ENCODE results near the gene KLHDC10. TPM values are rescaled to one million over a fixed set of nuclear protein-coding genes. Genes with fewer than 3 reads are reported as not detected.
"Not testable (repeated sequence)": the region's sequence is repeated elsewhere in the genome, so short reads cannot be mapped to it uniquely, and the experiment has no call there.

Gene KLHDC10
- total and polyA plus RNA-seq, 2 donors from 2014 or later: 15.7 to 38.9 TPM

GRCh38 chr7:130112662-130113425 is 42.5 kb downstream of the KLHDC10 start:
- TF ChIP-seq, protein P1, sequence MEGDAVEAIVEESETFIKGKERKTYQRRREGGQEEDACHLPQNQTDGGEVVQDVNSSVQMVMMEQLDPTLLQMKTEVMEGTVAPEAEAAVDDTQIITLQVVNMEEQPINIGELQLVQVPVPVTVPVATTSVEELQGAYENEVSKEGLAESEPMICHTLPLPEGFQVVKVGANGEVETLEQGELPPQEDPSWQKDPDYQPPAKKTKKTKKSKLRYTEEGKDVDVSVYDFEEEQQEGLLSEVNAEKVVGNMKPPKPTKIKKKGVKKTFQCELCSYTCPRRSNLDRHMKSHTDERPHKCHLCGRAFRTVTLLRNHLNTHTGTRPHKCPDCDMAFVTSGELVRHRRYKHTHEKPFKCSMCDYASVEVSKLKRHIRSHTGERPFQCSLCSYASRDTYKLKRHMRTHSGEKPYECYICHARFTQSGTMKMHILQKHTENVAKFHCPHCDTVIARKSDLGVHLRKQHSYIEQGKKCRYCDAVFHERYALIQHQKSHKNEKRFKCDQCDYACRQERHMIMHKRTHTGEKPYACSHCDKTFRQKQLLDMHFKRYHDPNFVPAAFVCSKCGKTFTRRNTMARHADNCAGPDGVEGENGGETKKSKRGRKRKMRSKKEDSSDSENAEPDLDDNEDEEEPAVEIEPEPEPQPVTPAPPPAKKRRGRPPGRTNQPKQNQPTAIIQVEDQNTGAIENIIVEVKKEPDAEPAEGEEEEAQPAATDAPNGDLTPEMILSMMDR (IDR thresholded peaks at IDR 0.05; ENCODE audit: borderline replicate concordance, extremely low read depth, insufficient read depth): no peak
- H3K4me1 ChIP-seq (ENCODE audit: control insufficient read depth in 2 of 3, insufficient read depth in 2 of 3, low read depth in 1 of 3, low read length in 3 of 3): no peaks in the 10 kb centered on the region
- intact Hi-C loops (cut with DNase I): no loop called here
- DNase-seq (no peak), FAIRE-seq (no peak)
- H3K27me3 ChIP-seq (ENCODE audit: control insufficient read depth, insufficient read depth, low read length): no peaks in the 10 kb centered on the region
- no peak overlapping the region for H3K4me3 ChIP-seq (ENCODE audit: low read length in 3 of 3)
- no peaks in the 10 kb centered on the region for H3K9me3 ChIP-seq (ENCODE audit: control insufficient read depth in 2 of 3, insufficient read depth in 1 of 3, low read length in 3 of 3)
- peaks cover 0 to 2% (median 0%) of the 10 kb centered on the region in 3 donors for H3K36me3 ChIP-seq (ENCODE audit: control insufficient read depth in 2 of 3, insufficient read depth in 3 of 3, low read length in 3 of 3)
- H3K27ac ChIP-seq (ENCODE audit: low read depth in 2 of 2, low read length in 2 of 2): no peak overlapping the region
- no peak overlapping the region for H3K9ac ChIP-seq (ENCODE audit: low read length in 3 of 3)

GRCh38 chr7:130113426-130113805 is 43.1 kb downstream of the KLHDC10 start:
- FAIRE-seq; intact Hi-C loops (cut with DNase I); H3K9ac ChIP-seq (ENCODE audit: low read length in 3 of 3); H3K9me3 ChIP-seq (ENCODE audit: control insufficient read depth in 2 of 3, insufficient read depth in 1 of 3, low read length in 3 of 3); H3K4me3 ChIP-seq (ENCODE audit: low read length in 3 of 3); H3K4me1 ChIP-seq (ENCODE audit: control insufficient read depth in 2 of 3, insufficient read depth in 2 of 3, low read depth in 1 of 3, low read length in 3 of 3); H3K36me3 ChIP-seq (ENCODE audit: control insufficient read depth in 2 of 3, insufficient read depth in 3 of 3, low read length in 3 of 3); H3K27me3 ChIP-seq (ENCODE audit: control insufficient read depth, insufficient read depth, low read length); DNase-seq: not testable (repeated sequence)
- peak overlapping the region in 1 of 2 donors; percentile 1 for H3K27ac ChIP-seq (ENCODE audit: low read depth in 2 of 2, low read length in 2 of 2)

- peaks cover 0 to 2% (median 0%) of the 10 kb centered on the region in 3 donors for H3K36me3 ChIP-seq (ENCODE audit: control insufficient read depth in 2 of 3, insufficient read depth in 3 of 3, low read length in 3 of 3)
- no peak for DNase-seq
- no peak overlapping the region for H3K4me3 ChIP-seq (ENCODE audit: low read length in 3 of 3)
- H3K27ac ChIP-seq (ENCODE audit: low read depth in 2 of 2, low read length in 2 of 2): no peak overlapping the region
- no peak for FAIRE-seq
- no peaks in the 10 kb centered on the region for H3K9me3 ChIP-seq (ENCODE audit: control insufficient read depth in 2 of 3, insufficient read depth in 1 of 3, low read length in 3 of 3)
- TF ChIP-seq, protein P1 (IDR thresholded peaks at IDR 0.05; ENCODE audit: borderline replicate concordance, extremely low read depth, insufficient read depth): no peak
- no peaks in the 10 kb centered on the region for H3K27me3 ChIP-seq (ENCODE audit: control insufficient read depth, insufficient read depth, low read length)
- intact Hi-C loops (cut with DNase I): no loop called here
- H3K4me1 ChIP-seq (ENCODE audit: control insufficient read depth in 2 of 3, insufficient read depth in 2 of 3, low read depth in 1 of 3, low read length in 3 of 3): no peaks in the 10 kb centered on the region
- H3K9ac ChIP-seq (ENCODE audit: low read length in 3 of 3): no peak overlapping the region
Observed at GRCh38 chr7:130113887-130114286, 43.6 kb downstream of the KLHDC10 start.

GRCh38 chr7:130114374-130114773 is 44.0 kb downstream of the KLHDC10 start:
- FAIRE-seq (no peak), DNase-seq (no peak)
- Histone ChIP-seq H3K27ac (ENCODE audit: low read depth in 2 of 2, low read length in 2 of 2) (no peak overlapping the region), H3K4me3 (ENCODE audit: low read length in 3 of 3) (no peak overlapping the region), H3K9me3 (ENCODE audit: control insufficient read depth in 2 of 3, insufficient read depth in 1 of 3, low read length in 3 of 3) (no peaks in the 10 kb centered on the region), H3K9ac (ENCODE audit: low read length in 3 of 3) (no peak overlapping the region), H3K4me1 (ENCODE audit: control insufficient read depth in 2 of 3, insufficient read depth in 2 of 3, low read depth in 1 of 3, low read length in 3 of 3) (no peaks in the 10 kb centered on the region), H3K36me3 (ENCODE audit: control insufficient read depth in 2 of 3, insufficient read depth in 3 of 3, low read length in 3 of 3) (peaks cover 0 to 2% (median 0%) of the 10 kb centered on the region in 3 donors), H3K27me3 (ENCODE audit: control insufficient read depth, insufficient read depth, low read length) (no peaks in the 10 kb centered on the region)
- intact Hi-C loops (cut with DNase I): no loop called here
- TF ChIP-seq, protein P1 (IDR thresholded peaks at IDR 0.05; ENCODE audit: borderline replicate concordance, extremely low read depth, insufficient read depth): no peak

All from kidney (tissue), 14 donors.